ENCODE measurements around the gene C3. TPM values are rescaled to one million over a fixed set of nuclear protein-coding genes. Genes with fewer than 3 reads are reported as not detected.

Gene C3
- total RNA-seq, 1 experiment from 2014 or later, result 7.0 TPM

DNA sequence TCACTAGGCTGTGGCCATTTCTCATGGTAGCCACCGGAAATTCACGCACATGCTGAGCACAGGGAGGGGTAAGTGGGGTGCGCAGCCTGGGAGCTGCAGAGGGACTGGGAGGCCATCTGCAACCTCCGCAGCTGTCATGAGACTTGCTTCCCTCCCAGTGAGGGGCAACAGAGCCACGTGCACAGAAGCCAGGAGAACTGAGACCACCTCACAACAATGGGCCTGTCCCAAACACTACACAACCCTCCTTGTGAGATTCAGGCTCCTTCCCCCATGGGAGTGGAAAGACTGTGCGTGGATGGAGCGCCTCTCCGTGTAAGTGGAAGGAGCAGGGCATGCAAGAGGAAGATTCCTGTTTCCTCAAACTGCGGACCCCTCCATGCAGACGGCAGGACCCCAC lies 8.8 kb downstream of the C3 start (continued):
- no peak for TF ChIP-seq RAD21 (IDR thresholded peaks at IDR 0.05; ENCODE audit: low read depth)
- TF ChIP-seq, protein P1, sequence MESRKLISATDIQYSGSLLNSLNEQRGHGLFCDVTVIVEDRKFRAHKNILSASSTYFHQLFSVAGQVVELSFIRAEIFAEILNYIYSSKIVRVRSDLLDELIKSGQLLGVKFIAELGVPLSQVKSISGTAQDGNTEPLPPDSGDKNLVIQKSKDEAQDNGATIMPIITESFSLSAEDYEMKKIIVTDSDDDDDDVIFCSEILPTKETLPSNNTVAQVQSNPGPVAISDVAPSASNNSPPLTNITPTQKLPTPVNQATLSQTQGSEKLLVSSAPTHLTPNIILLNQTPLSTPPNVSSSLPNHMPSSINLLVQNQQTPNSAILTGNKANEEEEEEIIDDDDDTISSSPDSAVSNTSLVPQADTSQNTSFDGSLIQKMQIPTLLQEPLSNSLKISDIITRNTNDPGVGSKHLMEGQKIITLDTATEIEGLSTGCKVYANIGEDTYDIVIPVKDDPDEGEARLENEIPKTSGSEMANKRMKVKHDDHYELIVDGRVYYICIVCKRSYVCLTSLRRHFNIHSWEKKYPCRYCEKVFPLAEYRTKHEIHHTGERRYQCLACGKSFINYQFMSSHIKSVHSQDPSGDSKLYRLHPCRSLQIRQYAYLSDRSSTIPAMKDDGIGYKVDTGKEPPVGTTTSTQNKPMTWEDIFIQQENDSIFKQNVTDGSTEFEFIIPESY (IDR thresholded peaks at IDR 0.05; ENCODE audit: extremely low read depth, insufficient replicate concordance, low read length), result no peak
- TF ChIP-seq EGR1 (IDR thresholded peaks at IDR 0.05; ENCODE audit: low read depth), result no peak
- TF ChIP-seq, protein P2, sequence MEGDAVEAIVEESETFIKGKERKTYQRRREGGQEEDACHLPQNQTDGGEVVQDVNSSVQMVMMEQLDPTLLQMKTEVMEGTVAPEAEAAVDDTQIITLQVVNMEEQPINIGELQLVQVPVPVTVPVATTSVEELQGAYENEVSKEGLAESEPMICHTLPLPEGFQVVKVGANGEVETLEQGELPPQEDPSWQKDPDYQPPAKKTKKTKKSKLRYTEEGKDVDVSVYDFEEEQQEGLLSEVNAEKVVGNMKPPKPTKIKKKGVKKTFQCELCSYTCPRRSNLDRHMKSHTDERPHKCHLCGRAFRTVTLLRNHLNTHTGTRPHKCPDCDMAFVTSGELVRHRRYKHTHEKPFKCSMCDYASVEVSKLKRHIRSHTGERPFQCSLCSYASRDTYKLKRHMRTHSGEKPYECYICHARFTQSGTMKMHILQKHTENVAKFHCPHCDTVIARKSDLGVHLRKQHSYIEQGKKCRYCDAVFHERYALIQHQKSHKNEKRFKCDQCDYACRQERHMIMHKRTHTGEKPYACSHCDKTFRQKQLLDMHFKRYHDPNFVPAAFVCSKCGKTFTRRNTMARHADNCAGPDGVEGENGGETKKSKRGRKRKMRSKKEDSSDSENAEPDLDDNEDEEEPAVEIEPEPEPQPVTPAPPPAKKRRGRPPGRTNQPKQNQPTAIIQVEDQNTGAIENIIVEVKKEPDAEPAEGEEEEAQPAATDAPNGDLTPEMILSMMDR (IDR thresholded peaks at IDR 0.05 in 2 of 3, conservative IDR thresholded peaks at IDR 0.05 in 1 of 3; ENCODE audit: borderline replicate concordance in 1 of 3, insufficient read depth in 1 of 3, low read depth in 2 of 3, low read length in 2 of 3), result no peak
- no peak for TF ChIP-seq POLR2A (IDR thresholded peaks at IDR 0.05; ENCODE audit: borderline replicate concordance, extremely low read depth, insufficient read depth, insufficient read length)
- TF ChIP-seq, protein P3, sequence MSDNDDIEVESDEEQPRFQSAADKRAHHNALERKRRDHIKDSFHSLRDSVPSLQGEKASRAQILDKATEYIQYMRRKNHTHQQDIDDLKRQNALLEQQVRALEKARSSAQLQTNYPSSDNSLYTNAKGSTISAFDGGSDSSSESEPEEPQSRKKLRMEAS (IDR thresholded peaks at IDR 0.05), result no peak
- no peak for TF ChIP-seq FOSL1 (IDR thresholded peaks at IDR 0.05; ENCODE audit: low read depth)

DNA sequence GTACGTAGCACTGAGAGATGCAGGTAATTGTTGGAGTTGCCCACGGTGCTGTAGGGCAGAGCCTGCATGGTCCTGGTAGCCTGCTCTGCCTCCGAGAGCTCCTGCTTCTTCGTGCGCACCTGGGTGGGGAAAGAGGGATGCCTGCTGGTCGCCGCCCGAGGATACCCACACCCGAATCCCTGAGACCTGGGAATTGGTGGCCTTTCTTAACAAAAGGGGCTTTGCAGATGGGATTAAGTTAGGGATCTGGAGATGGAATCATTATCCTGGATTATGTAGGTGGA lies 9.4 kb downstream of the C3 start:
- POLR2A ChIA-PET, result no interaction called here
- no peak overlapping the region for H3K27ac ChIP-seq (ENCODE audit: low read depth, low read length)
- H3K4me1 ChIP-seq (ENCODE audit: control insufficient read depth in 1 of 2, insufficient read depth in 2 of 2, low read length in 2 of 2), result no peaks in the 10 kb centered on the region
- RAD21 ChIA-PET (ENCODE audit: low non-redundant PET in 1 of 2, low total read pairs in 2 of 2, uncharacterized antibody in 2 of 2, unreplicated experiment in 2 of 2), result no interaction called here
- H2AFZ ChIP-seq (ENCODE audit: low read depth, low read length, poor library complexity, severe bottlenecking), result no peak overlapping the region
- TF ChIP-seq YY1 (IDR thresholded peaks at IDR 0.05; ENCODE audit: extremely low read depth, insufficient replicate concordance, low read depth, low read length), result no peak
- TF ChIP-seq ZNF274 (IDR thresholded peaks at IDR 0.05; ENCODE audit: low read depth, low read length), result no peak
- TF ChIP-seq CEBPB (IDR thresholded peaks at IDR 0.05; ENCODE audit: low read depth), result no peak
- DNase-seq (ENCODE audit: low read depth, low spot score), result no peak
- no peak overlapping the region for H3K4me2 ChIP-seq (ENCODE audit: low read length)
- intact Hi-C loops (cut with micrococcal nuclease), result no loop called here
- ATAC-seq, result no peak
- no TSS peak for BruUV-seq (replicated peaks)
- no peaks in the 10 kb centered on the region for H3K9me2 ChIP-seq (ENCODE audit: insufficient read depth)
- no peaks in the 10 kb centered on the region for H3K36me3 ChIP-seq (ENCODE audit: control insufficient read depth in 1 of 2, insufficient read depth in 2 of 2, low read length in 2 of 2)
- H3K4me3 ChIP-seq (replicated peaks in 1 of 2; ENCODE audit: low read depth in 1 of 2, low read length in 2 of 2), result no peak overlapping the region
- no peaks in the 10 kb centered on the region for H3K9me3 ChIP-seq (ENCODE audit: control insufficient read depth in 1 of 2, insufficient read depth in 1 of 2, low read depth in 1 of 2, low read length in 2 of 2)
- H3K79me2 ChIP-seq (ENCODE audit: insufficient read depth, low read length), result no peaks in the 10 kb centered on the region
- H3K9ac ChIP-seq (ENCODE audit: low read length), result no peak overlapping the region
- no peaks in the 10 kb centered on the region; the same call in 1 of the 2 replicates for H3K27me3 ChIP-seq (ENCODE audit: insufficient read depth, low read length)
- H4K20me1 ChIP-seq (ENCODE audit: insufficient read depth), result no peaks in the 10 kb centered on the region
- CTCF ChIA-PET, result no interaction called here
